Measurements from ENCODE around the gene KCNQ4.

GRCh38 chr1:40842691-40843090 is 59.1 kb downstream of the KCNQ4 start:
- no peak for TF ChIP-seq CTCF (IDR thresholded peaks at IDR 0.05; ENCODE audit: low read length)
- TF ChIP-seq EZH2 (IDR thresholded peaks at IDR 0.05; ENCODE audit: borderline replicate concordance, low read length), result no peak
